NCI-H146 (cell line): ENCODE measurements around the gene TTYH1.
"Not testable (repeated sequence)": the region's sequence is repeated elsewhere in the genome, so short reads cannot be mapped to it uniquely, and the experiment has no call there.

Experiments
- DNase-seq: peaks from one replicate; lab custom pipeline; 2025; lab: John Stamatoyannopoulos, UW

TTYH1 gene

GRCh38 chr19:54439174-54439851 is 24.0 kb downstream of the TTYH1 start:
- DNase-seq = no peak

GRCh38 chr19:54440641-54441040 is 25.4 kb downstream of the TTYH1 start:
- no peak for DNase-seq

- no peak for DNase-seq
Observed at GRCh38 chr19:54444737-54445136, 29.5 kb downstream of the TTYH1 start.

GRCh38 chr19:54446349-54446748 is 31.1 kb downstream of the TTYH1 start:
- not testable (repeated sequence) for DNase-seq

- peak; percentile 61 for DNase-seq
Observed at GRCh38 chr19:54448040-54448773, 32.9 kb downstream of the TTYH1 start.

GRCh38 chr19:54448774-54449700 is 33.8 kb downstream of the TTYH1 start, which contains the start of gene LENG8:
Gene LENG8 (plus strand): TSS chr19:54449199. CDS start chr19:54451345, 2,146 bp downstream.
- peak; percentile 97 for DNase-seq

GRCh38 chr19:54449701-54450069 is 34.4 kb downstream of the TTYH1 start:
- DNase-seq = no peak

- no peak for DNase-seq
Observed at GRCh38 chr19:54451331-54451871, 36.1 kb downstream of the TTYH1 start.

- no peak for DNase-seq
Observed at GRCh38 chr19:54451997-54452396, 36.7 kb downstream of the TTYH1 start.

- DNase-seq = no peak
Observed at GRCh38 chr19:54452626-54453025, 37.4 kb downstream of the TTYH1 start.

GRCh38 chr19:54453921-54454780 is 38.9 kb downstream of the TTYH1 start:
- DNase-seq = no peak

- DNase-seq = no peak
Observed at GRCh38 chr19:54454781-54455675, 39.8 kb downstream of the TTYH1 start.

- no peak for DNase-seq
Observed at GRCh38 chr19:54455786-54456422, 40.6 kb downstream of the TTYH1 start.

- DNase-seq = no peak
Observed at GRCh38 chr19:54456423-54457373, 41.4 kb downstream of the TTYH1 start.

- no peak for DNase-seq
Observed at GRCh38 chr19:54457773-54458647, 42.7 kb downstream of the TTYH1 start.

- DNase-seq = no peak
Observed at GRCh38 chr19:54458648-54459281, 43.5 kb downstream of the TTYH1 start.
